Hippocampal formation (tissue), 2 donors: Measurements from ENCODE around the gene MYL6B.
"Not testable (repeated sequence)": the region's sequence is repeated elsewhere in the genome, so short reads cannot be mapped to it uniquely, and the experiment has no call there.

Experiments used
- DNase-seq, 2 donors: peaks; one replicate each; lab custom pipeline; 2025; lab: John Stamatoyannopoulos, UW

Gene MYL6B

DNA sequence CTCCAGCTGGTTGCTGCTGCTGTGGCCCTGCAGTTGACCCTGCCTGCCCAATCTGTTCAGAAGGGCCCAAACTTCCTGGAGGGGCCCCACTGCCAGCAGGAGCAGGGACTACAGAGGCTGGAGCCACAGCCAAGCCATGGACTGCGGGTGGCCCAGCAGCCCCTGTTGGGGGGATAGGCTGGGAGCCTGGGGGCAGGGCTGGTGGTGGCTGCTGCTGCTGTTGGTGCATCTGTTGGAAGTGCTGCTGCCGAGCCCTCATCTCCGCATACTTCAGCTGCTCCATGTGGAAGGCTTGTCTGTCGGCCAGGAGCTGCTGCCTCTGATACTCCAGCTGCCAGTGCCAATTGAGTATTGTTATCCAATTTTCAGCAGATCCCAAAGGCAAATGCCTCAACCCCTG, 13.0 kb downstream of the MYL6B start:
- no peak for DNase-seq

DNA sequence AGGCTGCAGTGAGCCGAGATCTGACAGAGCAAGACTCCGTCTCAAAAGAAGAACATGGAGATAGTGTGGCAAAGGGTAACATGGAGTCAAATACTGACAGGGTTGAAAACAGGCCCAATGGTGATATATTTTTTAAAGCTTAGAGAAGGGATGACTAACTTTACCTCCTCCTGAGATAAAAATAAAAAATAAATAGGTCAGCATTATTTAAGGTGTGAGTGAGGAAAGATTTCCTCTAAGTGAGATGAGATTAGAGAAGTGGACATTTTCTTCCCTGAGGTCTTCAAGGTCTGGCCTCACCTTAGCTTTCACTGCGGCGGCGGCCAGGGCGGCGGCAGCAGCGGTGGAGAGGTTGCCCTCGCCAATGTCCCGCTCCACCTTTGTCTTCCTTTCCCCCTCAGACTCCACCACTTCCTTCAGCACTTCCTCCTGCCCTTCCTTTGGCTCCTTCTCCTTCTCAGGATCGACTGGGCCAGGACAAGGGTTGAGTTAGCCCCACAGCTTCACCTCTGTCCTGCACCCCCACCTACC, 16.9 kb downstream of the MYL6B start:
- no peak for DNase-seq

DNA sequence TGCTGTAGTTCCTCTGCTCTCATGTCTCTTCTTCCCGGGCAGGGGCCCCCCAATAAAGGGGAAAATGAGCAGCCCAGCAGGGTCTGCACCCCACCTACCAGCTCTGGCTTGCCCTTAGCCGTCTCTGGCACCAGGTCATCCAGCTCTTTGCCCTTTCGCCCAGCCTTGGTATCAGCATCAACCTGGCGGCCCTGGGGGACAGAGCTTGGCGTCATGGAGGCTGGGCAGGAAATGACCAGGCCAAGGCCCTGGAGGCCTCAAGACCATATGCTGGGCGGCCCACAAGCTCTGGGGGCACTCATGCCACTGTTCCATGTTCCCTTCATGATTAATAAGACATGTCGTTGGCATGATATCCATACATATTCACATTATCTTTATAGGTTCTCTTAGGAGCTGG, 20.5 kb downstream of the MYL6B start:
- DNase-seq, result no peak

- DNase-seq, result no peak
Observed at GRCh38 chr12:56178347-56178746, 26.0 kb downstream of the MYL6B start.

DNA sequence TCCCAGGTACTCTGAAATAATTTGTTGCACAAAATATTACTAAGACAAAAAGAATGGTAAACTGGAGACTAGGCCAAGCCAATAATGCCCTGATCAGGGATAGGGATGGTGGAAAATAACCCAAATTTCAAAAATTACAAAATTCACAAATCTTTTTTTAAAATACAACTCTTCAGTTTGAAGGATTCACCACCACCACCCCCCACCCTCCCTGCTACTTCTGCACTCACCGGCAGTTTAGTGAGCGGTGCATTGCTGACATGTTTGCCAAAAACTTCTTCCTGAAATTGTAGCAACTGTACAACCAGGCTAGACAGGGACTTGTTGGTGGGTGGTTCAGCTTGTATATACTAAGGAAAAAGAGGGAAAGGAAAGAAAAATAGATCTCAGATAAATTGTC, 34.6 kb downstream of the MYL6B start:
- DNase-seq, result no peak

GRCh38 chr12:56188131-56188777, 35.9 kb downstream of the MYL6B start:
- DNase-seq, result no peak

DNA sequence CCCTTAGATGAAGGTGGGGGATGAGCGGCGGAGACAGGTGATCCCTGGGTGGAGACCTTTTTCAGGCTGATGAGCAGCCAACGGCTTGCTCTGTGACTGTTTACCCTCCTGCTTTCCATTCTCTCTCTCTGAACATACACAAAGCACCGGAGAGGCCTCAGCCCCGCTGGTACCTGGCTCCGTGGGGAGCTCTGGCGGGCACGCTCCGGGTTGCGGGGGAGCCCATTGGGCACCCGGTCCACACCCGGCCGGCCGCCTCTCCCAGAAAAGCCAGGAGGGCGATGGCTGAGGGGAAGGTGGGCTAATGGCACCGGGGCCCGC, 36.4 kb downstream of the MYL6B start:
- DNase-seq, result peak in 1 of 2 donors; percentile 40

- DNase-seq, result peak; percentile 63 to 69
Observed at GRCh38 chr12:56189099-56189917, 36.9 kb downstream of the MYL6B start, which contains the start of gene SMARCC2. SMARCC2 (minus strand) TSS chr12:56189483; CDS start chr12:56189461, 22 bp downstream.

GRCh38 chr12:56189918-56190694, 37.7 kb downstream of the MYL6B start:
- DNase-seq, result peak; percentile 40 to 56

DNA sequence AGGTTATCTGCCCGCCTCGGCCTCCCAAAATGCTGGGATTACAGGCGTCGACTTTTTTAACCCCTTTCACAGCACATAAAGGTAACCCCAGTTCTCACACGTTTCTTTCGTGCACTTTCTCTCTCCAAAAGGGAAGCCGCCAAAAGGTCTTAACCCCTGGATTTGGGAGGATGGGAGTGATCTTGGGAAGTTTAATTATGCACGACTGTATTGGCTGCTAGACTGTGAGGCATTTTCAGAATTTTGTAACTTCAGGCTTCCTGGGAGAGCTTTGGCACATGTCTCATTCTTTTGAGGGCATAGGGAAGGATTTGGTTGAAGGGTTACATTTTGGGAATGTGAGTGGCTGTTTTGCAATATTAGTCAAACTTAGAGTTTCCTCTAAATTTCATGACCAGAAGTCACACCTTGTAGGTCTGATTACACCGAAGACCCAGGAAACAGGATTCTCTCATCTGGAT, 38.3 kb downstream of the MYL6B start:
- no peak for DNase-seq

DNA sequence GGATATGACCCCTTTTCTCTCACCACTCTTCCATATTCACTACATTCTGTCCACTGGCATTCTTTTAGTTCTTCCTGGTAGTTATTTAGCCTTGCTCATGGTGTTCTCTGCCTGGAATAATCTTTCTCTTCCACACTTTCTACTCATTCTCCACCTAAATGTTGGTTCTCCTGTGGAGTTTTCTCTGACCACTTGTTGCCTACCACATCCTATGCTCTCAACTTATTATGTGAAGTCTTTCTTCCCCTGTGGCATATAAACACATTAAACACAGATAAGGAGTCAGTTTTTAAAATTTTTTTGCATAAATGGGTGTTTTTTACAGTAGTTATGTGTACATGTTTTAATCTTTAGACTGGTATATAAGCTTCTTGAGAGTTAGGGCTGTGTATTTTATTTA, 40.2 kb downstream of the MYL6B start:
- DNase-seq, result no peak

- peak; percentile 32 to 74 for DNase-seq
Observed at GRCh38 chr12:56193025-56193578, 40.7 kb downstream of the MYL6B start.

DNA sequence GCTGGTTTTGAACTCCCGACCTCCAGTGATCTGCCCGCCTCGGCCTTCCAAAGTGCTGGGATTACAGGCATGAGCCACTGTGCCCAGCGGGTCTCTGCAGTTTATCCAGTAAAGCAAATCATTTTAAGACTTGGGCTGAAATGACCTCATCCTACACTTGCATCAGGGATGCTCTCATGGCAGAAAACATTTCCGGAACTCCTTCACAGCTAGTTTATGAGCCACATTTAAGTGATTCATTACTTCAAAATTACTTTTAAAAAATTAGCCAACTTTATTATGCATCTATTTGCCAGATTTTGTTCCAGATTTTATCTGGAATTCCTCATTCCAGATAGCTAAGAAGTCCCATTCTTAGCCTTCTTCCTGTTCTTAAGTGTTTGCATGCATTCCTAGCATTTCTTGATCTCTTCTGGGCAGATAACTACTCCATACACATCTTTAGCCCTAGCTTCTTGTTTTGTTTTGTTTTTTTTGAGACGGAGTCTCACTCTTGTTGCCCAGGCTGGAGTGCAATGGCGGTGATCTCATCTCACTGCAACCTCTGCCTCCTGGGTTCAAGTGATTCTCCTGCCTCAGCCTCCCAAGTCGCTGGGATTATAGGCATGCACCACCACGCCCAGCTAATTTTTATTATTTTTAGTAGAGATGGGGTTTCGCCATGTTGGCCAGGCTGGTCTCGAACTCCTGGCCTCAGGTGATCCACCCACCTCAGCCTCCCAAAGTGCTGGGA, 44.6 kb downstream of the MYL6B start:
- DNase-seq, result not testable (repeated sequence)

GRCh38 chr12:56197921-56198635, 45.7 kb downstream of the MYL6B start:
- DNase-seq, result no peak

- no peak for DNase-seq
Observed at GRCh38 chr12:56198836-56199235, 46.4 kb downstream of the MYL6B start.

DNA sequence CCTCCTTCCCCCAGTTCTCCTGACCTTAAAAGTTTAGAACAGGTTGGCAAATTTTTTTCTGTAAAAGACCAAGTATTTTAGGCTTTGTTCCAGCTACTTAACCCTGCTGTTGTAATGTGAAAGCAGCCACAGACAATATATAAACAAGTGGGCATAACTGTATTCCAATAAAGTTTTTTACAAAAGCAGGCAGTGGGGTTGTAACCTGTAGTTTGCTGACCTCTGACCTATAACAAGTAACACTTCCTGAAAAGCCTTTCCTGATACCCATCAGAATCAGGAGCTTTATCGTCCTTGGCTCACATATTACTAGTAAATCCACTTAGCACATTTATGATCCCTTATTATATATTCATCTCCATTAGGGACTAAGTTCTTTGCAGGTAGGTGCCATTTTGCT, 50.0 kb downstream of the MYL6B start:
- no peak for DNase-seq

GRCh38 chr12:56202838-56203237, 50.5 kb downstream of the MYL6B start:
- DNase-seq, result no peak

- no peak for DNase-seq
Observed at GRCh38 chr12:56204275-56204674, 51.9 kb downstream of the MYL6B start.

DNA sequence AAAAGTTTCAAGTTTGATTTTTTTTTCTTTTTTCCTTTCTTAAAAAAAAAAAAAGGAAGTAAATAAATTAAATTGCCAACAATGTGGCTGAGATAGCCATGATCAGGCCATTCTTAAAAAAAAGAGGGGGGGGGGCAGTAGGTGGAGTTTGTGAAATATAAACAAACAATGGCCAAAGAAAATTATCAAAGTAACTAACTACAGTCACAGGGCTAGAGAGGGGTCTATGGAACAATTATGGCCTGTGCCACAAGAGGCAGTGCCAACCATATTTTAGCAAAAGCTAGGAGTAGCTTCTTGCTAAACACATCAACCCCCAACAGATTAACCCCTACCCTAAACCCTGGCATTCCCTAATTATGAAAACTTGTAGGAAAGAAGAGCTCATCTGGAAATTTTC, 53.1 kb downstream of the MYL6B start:
- no peak for DNase-seq

DNA sequence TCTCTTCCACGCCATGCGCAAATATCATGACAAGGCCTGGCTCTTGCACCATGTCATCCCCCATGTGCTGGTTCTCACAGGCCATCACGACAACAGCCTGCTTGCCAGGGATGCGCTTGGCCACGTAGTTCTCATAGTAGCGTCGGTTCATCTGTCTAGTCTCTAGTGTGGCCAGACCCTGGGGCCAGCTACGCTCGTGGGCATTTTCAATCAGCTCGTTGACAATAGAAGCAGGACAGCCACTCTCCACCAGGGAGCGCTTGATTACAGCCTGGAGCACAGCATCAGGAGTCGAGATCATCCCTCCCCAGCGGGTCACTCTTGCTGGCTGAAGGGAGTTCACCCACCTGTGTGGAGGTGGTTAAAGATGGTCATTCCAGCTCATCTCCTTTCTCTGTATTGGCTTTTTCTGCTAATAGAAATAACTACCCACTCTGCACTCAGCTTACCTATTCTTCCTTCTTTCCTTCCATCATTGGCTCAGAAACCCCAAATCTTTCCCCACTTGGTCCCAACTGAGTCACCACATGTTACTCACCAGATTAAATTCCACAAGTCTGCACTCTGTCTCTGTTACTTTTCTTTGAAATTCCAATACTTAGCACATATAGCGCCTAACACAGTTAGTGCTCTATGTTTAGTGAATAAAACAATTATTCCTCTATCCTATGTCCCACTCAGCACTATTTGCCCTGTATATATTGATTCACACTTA, 54.2 kb downstream of the MYL6B start:
- DNase-seq, result peak in 1 of 2 donors; percentile 10
